Activated T-helper 1 cell treated with anti-CD3 and anti-CD28 coated beads, Interleukin-12 subunit alpha, Interleukin-12 subunit beta, Interleukin-2, Interleukin-4 antibody, amounts not matched to agents 30 ng/mL and 10 ng/mL and 1 ng/mL, durations not matched to agents 14 hours and 24 hours and 36 hours (primary cell): ENCODE measurements around the gene ZPBP2. TPM values are rescaled to one million over a fixed set of nuclear protein-coding genes. Genes with fewer than 3 reads are reported as not detected.

Experiments
- DNase-seq: peaks from one replicate; pipeline ENCODE4 v3.0.0; 2021; ENCODE audit warnings: low spot score
- H3K27ac Mint-ChIP-seq: one replicate; pipeline ENCODE4 v1.8.0; 2021; ENCODE audit warnings: mild to moderate bottlenecking, mixed read lengths
- H3K27me3 Mint-ChIP-seq: one replicate; pipeline ENCODE4 v1.8.0; 2022; ENCODE audit warnings: mild to moderate bottlenecking, moderate library complexity, mixed read lengths; ENCODE audit not compliant: insufficient read depth
- H3K36me3 Mint-ChIP-seq: one replicate; pipeline ENCODE4 v1.8.0; 2021; ENCODE audit warnings: low read depth, mixed read lengths
- H3K4me1 Mint-ChIP-seq: one replicate; pipeline ENCODE4 v1.8.0; 2021; ENCODE audit warnings: low read depth, mixed read lengths
- H3K4me3 Mint-ChIP-seq: one replicate; pipeline ENCODE4 v1.8.0; 2021; ENCODE audit warnings: mild to moderate bottlenecking, moderate library complexity, mixed read lengths
- H3K9me3 Mint-ChIP-seq: one replicate; pipeline ENCODE4 v1.8.0; 2021; ENCODE audit warnings: mixed read lengths
- intact Hi-C: fragments of 100-400 bp; cut with micrococcal nuclease; formaldehyde crosslinking; loops from one replicate; pipeline ENCODE4 v1.15.1; 2024
- total RNA-seq: library from RNA; stranded (reverse); gene quantifications from 2 replicates; pipeline ENCODE4 v1.2.3, GENCODE V29; 2022

ZPBP2 gene
- total RNA-seq, result 0.37 TPM in 1 of 2 replicates, not detected in the other

- Mint-ChIP-seq H3K9me3 (peaks cover 6% of the 10 kb centered on the region), H3K36me3 (peaks cover 6% of the 10 kb centered on the region), H3K27me3 (peaks cover 10% of the 10 kb centered on the region), H3K27ac (peak within 1 kb of the TSS; percentile 95), H3K4me3 (peak within 1 kb of the TSS; percentile 47), H3K4me1 (peaks cover 46% of the 10 kb centered on the region)
- peak; percentile 10 for DNase-seq
- intact Hi-C loops, result loop anchor here (1.0 to 5.0 kb wide), 8 partner anchors 34 to 246 kb away; partner anchors contain the start of genes LRRC3C, ORMDL3 and PSMD3
Observed at GRCh38 chr17:39867880-39868553, at the start of gene ZPBP2. Gene ZPBP2 (plus strand): TSS chr17:39868202. CDS start chr17:39868355, 153 bp downstream.

- intact Hi-C loops, result loop anchor here (2.0 to 10.0 kb wide), 2 partner anchors 48 to 64 kb away; no protein-coding TSS in a partner anchor
- H3K27ac Mint-ChIP-seq, result no peak overlapping the region
- peaks cover 27% of the 10 kb centered on the region for H3K36me3 Mint-ChIP-seq
- H3K4me3 Mint-ChIP-seq, result no peak overlapping the region
- no peak for DNase-seq
- peaks cover 14% of the 10 kb centered on the region for H3K9me3 Mint-ChIP-seq
- H3K27me3 Mint-ChIP-seq, result peaks cover 3% of the 10 kb centered on the region
- H3K4me1 Mint-ChIP-seq, result peaks cover 64% of the 10 kb centered on the region
Observed at GRCh38 chr17:39818358-39819000, 49.5 kb upstream of the ZPBP2 start.

GRCh38 chr17:39820541-39820940 lies 47.5 kb upstream of the ZPBP2 start:
- Mint-ChIP-seq H3K4me1 (peaks cover 43% of the 10 kb centered on the region), H3K9me3 (peaks cover 33% of the 10 kb centered on the region), H3K27ac (peak overlapping the region; percentile 0), H3K36me3 (peaks cover 45% of the 10 kb centered on the region), H3K4me3 (no peak overlapping the region), H3K27me3 (no peaks in the 10 kb centered on the region)
- intact Hi-C loops, result no loop called here
- no peak for DNase-seq

GRCh38 chr17:39820987-39821386 lies 47.0 kb upstream of the ZPBP2 start:
- H3K27me3 Mint-ChIP-seq, result no peaks in the 10 kb centered on the region
- H3K4me1 Mint-ChIP-seq, result peaks cover 39% of the 10 kb centered on the region
- H3K27ac Mint-ChIP-seq, result no peak overlapping the region
- H3K4me3 Mint-ChIP-seq, result no peak overlapping the region
- intact Hi-C loops, result no loop called here
- H3K36me3 Mint-ChIP-seq, result peaks cover 49% of the 10 kb centered on the region
- DNase-seq, result no peak
- H3K9me3 Mint-ChIP-seq, result peaks cover 35% of the 10 kb centered on the region

GRCh38 chr17:39822051-39822451 lies 46.0 kb upstream of the ZPBP2 start:
- DNase-seq, result no peak
- H3K9me3 Mint-ChIP-seq, result peaks cover 41% of the 10 kb centered on the region
- H3K4me1 Mint-ChIP-seq, result peaks cover 45% of the 10 kb centered on the region
- peaks cover 55% of the 10 kb centered on the region for H3K36me3 Mint-ChIP-seq
- H3K27ac Mint-ChIP-seq, result peak overlapping the region; percentile 47
- H3K27me3 Mint-ChIP-seq, result no peaks in the 10 kb centered on the region
- intact Hi-C loops, result no loop called here
- no peak overlapping the region for H3K4me3 Mint-ChIP-seq

- intact Hi-C loops, result no loop called here
- no peak overlapping the region for H3K27ac Mint-ChIP-seq
- no peak for DNase-seq
Observed at GRCh38 chr17:39823407-39824054, 44.5 kb upstream of the ZPBP2 start.

GRCh38 chr17:39826334-39826733 lies 41.7 kb upstream of the ZPBP2 start:
- H3K9me3 Mint-ChIP-seq, result peaks cover 41% of the 10 kb centered on the region
- H3K27me3 Mint-ChIP-seq, result no peaks in the 10 kb centered on the region
- H3K36me3 Mint-ChIP-seq, result peaks cover 63% of the 10 kb centered on the region
- H3K27ac Mint-ChIP-seq, result no peak overlapping the region
- no peak overlapping the region for H3K4me3 Mint-ChIP-seq
- intact Hi-C loops, result no loop called here
- no peak for DNase-seq
- H3K4me1 Mint-ChIP-seq, result peaks cover 22% of the 10 kb centered on the region

More at GRCh38 chr17:39823407-39824054, 44.5 kb upstream of the ZPBP2 start:
- Mint-ChIP-seq H3K4me1 (peaks cover 45% of the 10 kb centered on the region), H3K36me3 (peaks cover 66% of the 10 kb centered on the region), H3K4me3 (no peak overlapping the region), H3K9me3 (peaks cover 41% of the 10 kb centered on the region), H3K27me3 (no peaks in the 10 kb centered on the region)

GRCh38 chr17:39828443-39828842 lies 39.6 kb upstream of the ZPBP2 start:
- Mint-ChIP-seq H3K27me3 (no peaks in the 10 kb centered on the region), H3K9me3 (peaks cover 27% of the 10 kb centered on the region), H3K4me3 (no peak overlapping the region), H3K27ac (no peak overlapping the region), H3K36me3 (peaks cover 47% of the 10 kb centered on the region), H3K4me1 (peaks cover 14% of the 10 kb centered on the region)
- intact Hi-C loops, result no loop called here
- no peak for DNase-seq

- no peak for DNase-seq
- Mint-ChIP-seq H3K9me3 (peaks cover 13% of the 10 kb centered on the region), H3K27me3 (no peaks in the 10 kb centered on the region), H3K4me1 (peaks cover 12% of the 10 kb centered on the region), H3K36me3 (peaks cover 34% of the 10 kb centered on the region), H3K27ac (no peak overlapping the region), H3K4me3 (no peak overlapping the region)
- intact Hi-C loops, result loop anchor here (5.0 kb wide), 1 partner anchor 39 kb away; no protein-coding TSS in a partner anchor
Observed at GRCh38 chr17:39831588-39831987, 36.4 kb upstream of the ZPBP2 start.

- Mint-ChIP-seq H3K9me3 (peaks cover 23% of the 10 kb centered on the region), H3K36me3 (peaks cover 31% of the 10 kb centered on the region), H3K27me3 (peaks cover 2% of the 10 kb centered on the region), H3K4me3 (no peak overlapping the region), H3K27ac (no peak overlapping the region), H3K4me1 (peaks cover 3% of the 10 kb centered on the region)
- intact Hi-C loops, result loop anchor here (5.0 kb wide), 1 partner anchor 42 kb away; no protein-coding TSS in a partner anchor
- no peak for DNase-seq
Observed at GRCh38 chr17:39834017-39834416, 34.0 kb upstream of the ZPBP2 start.

- Mint-ChIP-seq H3K4me1 (peaks cover 3% of the 10 kb centered on the region), H3K27me3 (peaks cover 2% of the 10 kb centered on the region), H3K36me3 (peaks cover 37% of the 10 kb centered on the region), H3K9me3 (peaks cover 33% of the 10 kb centered on the region), H3K4me3 (no peak overlapping the region), H3K27ac (no peak overlapping the region)
- intact Hi-C loops, result no loop called here
- no peak for DNase-seq
Observed at GRCh38 chr17:39835038-39835786, 32.8 kb upstream of the ZPBP2 start.

GRCh38 chr17:39836117-39836516 lies 31.9 kb upstream of the ZPBP2 start:
- Mint-ChIP-seq H3K27me3 (peaks cover 2% of the 10 kb centered on the region), H3K27ac (no peak overlapping the region), H3K36me3 (peaks cover 45% of the 10 kb centered on the region), H3K9me3 (peaks cover 36% of the 10 kb centered on the region), H3K4me1 (peaks cover 5% of the 10 kb centered on the region), H3K4me3 (no peak overlapping the region)
- no peak for DNase-seq
- intact Hi-C loops, result no loop called here
